Activated B cell treated with CpG ODN at 0.5 μM for 24 hours (primary cell): ENCODE data around the gene SIGLEC5. TPM values are rescaled to one million over a fixed set of nuclear protein-coding genes. Genes with fewer than 3 reads are reported as not detected.

ENCODE experiments used
- ATAC-seq: fragments of 200-7000 bp; cut with Tn5 transposase; one replicate; pipeline ENCODE4 v1.10.0; 2021; ENCODE audit warnings: low read depth, mild to moderate bottlenecking, moderate library complexity
- CTCF ChIA-PET: fragments of 350-600 bp; sonication (Branson Sonifier 250); formaldehyde crosslinking; loops from one replicate; lab custom pipeline; 2021; ENCODE audit warnings: antibody characterized with exemption; lab: Charles Lee
- POLR2A ChIA-PET: fragments of 350-600 bp; sonication (Branson Sonifier 250); formaldehyde crosslinking; loops from one replicate; lab custom pipeline; 2021; ENCODE audit warnings: antibody characterized with exemption; lab: Charles Lee
- DNase-seq: peaks from one replicate; pipeline ENCODE4 v3.0.0; 2022
- H3K27ac Mint-ChIP-seq: one replicate; pipeline ENCODE4 v1.8.0; 2020; ENCODE audit warnings: mixed read lengths
- H3K27me3 Mint-ChIP-seq: one replicate; pipeline ENCODE4 v1.8.0; 2021; ENCODE audit warnings: mixed read lengths
- H3K36me3 Mint-ChIP-seq: one replicate; pipeline ENCODE4 v1.8.0; 2021; ENCODE audit warnings: low read depth, mixed read lengths
- H3K4me1 Mint-ChIP-seq: one replicate; pipeline ENCODE4 v1.8.0; 2021; ENCODE audit warnings: mixed read lengths
- H3K4me3 Mint-ChIP-seq: one replicate; pipeline ENCODE4 v1.8.0; 2020; ENCODE audit warnings: mild to moderate bottlenecking, mixed read lengths
- H3K9me3 Mint-ChIP-seq: one replicate; pipeline ENCODE4 v1.8.0; 2020; ENCODE audit warnings: mixed read lengths
- CTCF ChIP-seq: fragments of 200-600 bp; IDR thresholded peaks from one replicate; pipeline ENCODE4 v1.8.0; 2022; ENCODE audit warnings: antibody characterized with exemption, mild to moderate bottlenecking
- intact Hi-C: fragments of 100-400 bp; cut with micrococcal nuclease; formaldehyde crosslinking; loops from one replicate; pipeline ENCODE4 v1.15.1; 2024
- total RNA-seq: library from RNA; stranded (reverse); gene quantifications from 2 replicates; pipeline ENCODE4 v1.2.3, GENCODE V29; 2022

SIGLEC5 gene
- total RNA-seq, 1 donor from 2014 or later, result 0.22 TPM

DNA sequence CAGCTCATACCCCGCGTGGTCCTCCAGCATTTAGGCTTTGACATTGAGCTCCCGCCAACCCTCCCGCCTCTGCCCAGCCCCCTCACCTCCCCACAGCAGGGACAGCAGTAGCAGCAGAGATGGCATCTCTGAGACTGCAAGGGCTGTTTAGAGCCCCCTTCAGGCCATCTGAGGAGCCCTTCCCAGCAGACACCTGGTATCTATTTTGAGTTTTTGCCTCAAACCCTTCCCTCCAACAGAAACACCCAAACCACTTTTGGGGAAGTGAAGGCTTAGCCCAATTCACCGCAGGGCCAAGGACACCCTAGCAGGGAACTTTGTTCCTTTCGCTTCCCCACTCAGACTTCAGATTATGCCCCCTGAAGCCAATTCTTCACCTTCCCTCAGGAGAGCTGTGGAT is 65.4 kb downstream of the SIGLEC5 start:
- CTCF ChIA-PET, result interaction anchor here (0.6 to 1.8 kb wide), 5 partner anchors 11 to 93 kb away, joined by 3 to 9 read pairs (median 5); no protein-coding TSS in a partner anchor
- POLR2A ChIA-PET, result interaction anchor here (1.6 kb wide), 1 partner anchor 35 kb away, joined by 4 read pairs; no protein-coding TSS in a partner anchor
- H3K27me3 Mint-ChIP-seq, result no peaks in the 10 kb centered on the region

More for the DNA sequence above, 65.4 kb downstream of the SIGLEC5 start:
- intact Hi-C loops, result no loop called here
- ATAC-seq, result peak; percentile 75
- no peak for TF ChIP-seq CTCF
- H3K36me3 Mint-ChIP-seq, result no peaks in the 10 kb centered on the region
- peaks cover 30% of the 10 kb centered on the region for H3K4me1 Mint-ChIP-seq
- peak overlapping the region; percentile 24 for H3K4me3 Mint-ChIP-seq
- H3K27ac Mint-ChIP-seq, result no peak overlapping the region
- H3K9me3 Mint-ChIP-seq, result no peaks in the 10 kb centered on the region
- DNase-seq, result no peak

Other genes with a start within 250 kb of the SIGLEC5 start
- gene LIM2, start 242.4 kb downstream of the SIGLEC5 start, total RNA-seq, result not detected in 2 replicates
- gene C19orf84, start 239.8 kb downstream of the SIGLEC5 start, total RNA-seq, result 0.17 TPM in 1 of 2 replicates, not detected in the other
- gene SIGLEC10, start 212.8 kb downstream of the SIGLEC5 start, total RNA-seq, result 50.3 and 52.2 TPM in 2 replicates
- not detected in 2 replicates for gene SIGLEC8, start 171.9 kb downstream of the SIGLEC5 start, total RNA-seq
- not detected in 2 replicates for gene CEACAM18, start 151.9 kb downstream of the SIGLEC5 start, total RNA-seq
- not detected in 2 replicates for gene SIGLEC12, start 128.6 kb downstream of the SIGLEC5 start, total RNA-seq
- 16.4 and 28.7 TPM in 2 replicates for gene SIGLEC6, start 98.7 kb downstream of the SIGLEC5 start, total RNA-seq
- 20.6 and 23.6 TPM in 2 replicates for gene ZNF175, start 59.1 kb downstream of the SIGLEC5 start, total RNA-seq
- gene SIGLEC14, start 16.4 kb upstream of the SIGLEC5 start, total RNA-seq, result 10.5 and 12.8 TPM in 2 replicates
- gene SPACA6, start 62.9 kb upstream of the SIGLEC5 start, total RNA-seq, result 3.2 and 3.3 TPM in 2 replicates
- gene HAS1, start 93.6 kb upstream of the SIGLEC5 start, total RNA-seq, result not detected in 2 replicates
- gene FPR1, start 121.5 kb upstream of the SIGLEC5 start, total RNA-seq, result 0.49 TPM in 1 of 2 replicates, not detected in the other
- gene FPR2, start 130.8 kb upstream of the SIGLEC5 start, total RNA-seq, result 0.12 TPM in 1 of 2 replicates, not detected in the other
- gene FPR3, start 164.8 kb upstream of the SIGLEC5 start, total RNA-seq, result 0.20 and 0.27 TPM in 2 replicates